HepG2 (cell line): ENCODE data around the gene PCBP4. TPM values are rescaled to one million over a fixed set of nuclear protein-coding genes. Genes with fewer than 3 reads are reported as not detected.

Experiments used
- ATAD3A ChIP-seq: sonication (generic); formaldehyde crosslinking; IDR thresholded peaks from 2 replicates; pipeline ENCODE4 v1.4.0; 2020; ENCODE audit warnings: missing genetic modification reagents
- ATF4 ChIP-seq, 2 experiments: fragments of 450-650 bp in 1 of 2; sonication (generic) in 1 of 2; formaldehyde crosslinking; IDR thresholded peaks; 2 replicates each; pipeline versions ENCODE4 v1.5.0 to v1.8.0; 2020 to 2022; ENCODE audit warnings: mild to moderate bottlenecking in 1 of 2, missing genetic modification reagents in 1 of 2
- ELF3 ChIP-seq: IDR thresholded peaks from 2 replicates; pipeline ENCODE4 v1.6.1; 2016; ENCODE audit warnings: missing genetic modification reagents, missing compliant biosample characterization
- ETS1 ChIP-seq: sonication (generic); formaldehyde crosslinking; IDR thresholded peaks from 2 replicates; pipeline ENCODE4 v1.4.0; 2020; ENCODE audit warnings: missing genetic modification reagents
- FOSL2 ChIP-seq: sonication (generic); formaldehyde crosslinking; IDR thresholded peaks from 2 replicates; pipeline ENCODE4 v1.4.0; 2020; ENCODE audit warnings: missing genetic modification reagents
- FOXO1 ChIP-seq: sonication (generic); formaldehyde crosslinking; IDR thresholded peaks from 2 replicates; pipeline ENCODE4 v1.4.0; 2020; ENCODE audit warnings: missing genetic modification reagents
- HHEX ChIP-seq: IDR thresholded peaks from 2 replicates; pipeline ENCODE4 v1.6.1; 2016; ENCODE audit warnings: control low read depth
- HNRNPLL ChIP-seq: fragments of 200-400 bp; formaldehyde crosslinking; IDR thresholded peaks from 2 replicates; pipeline ENCODE4 v1.6.1; 2017; ENCODE audit warnings: mild to moderate bottlenecking, low read depth, low read length; ENCODE audit not compliant: poor library complexity, severe bottlenecking
- MED1 ChIP-seq: sonication (generic); formaldehyde crosslinking; IDR thresholded peaks from 2 replicates; pipeline ENCODE4 v1.4.0; 2020; ENCODE audit warnings: missing genetic modification reagents
- MTERF4 ChIP-seq: sonication (generic); formaldehyde crosslinking; IDR thresholded peaks from 2 replicates; pipeline ENCODE4 v1.8.0; 2023; ENCODE audit warnings: mild to moderate bottlenecking, missing genetic modification reagents
- MXI1 ChIP-seq: IDR thresholded peaks from 3 replicates; pipeline ENCODE4 v1.6.1; 2012; ENCODE audit warnings: low read depth, low read length, inconsistent platforms, borderline replicate concordance
- SRSF1 ChIP-seq: fragments of 200-400 bp; formaldehyde crosslinking; optimal IDR thresholded peaks from 2 replicates; pipeline ENCODE3; 2017; ENCODE audit warnings: mild to moderate bottlenecking, low read depth, low read length, moderate library complexity
- TBX3 ChIP-seq: fragments of 450-650 bp; IDR thresholded peaks from 2 replicates; pipeline ENCODE4 v1.6.1; 2017; ENCODE audit warnings: antibody characterized with exemption, mild to moderate bottlenecking, inconsistent platforms, borderline replicate concordance
- THYN1 ChIP-seq: sonication (generic); formaldehyde crosslinking; IDR thresholded peaks from 2 replicates; pipeline ENCODE4 v1.8.1; 2023; ENCODE audit warnings: low read depth, mild to moderate bottlenecking, moderate library complexity, missing genetic modification reagents, borderline replicate concordance
- ZBTB7B ChIP-seq: sonication (generic); formaldehyde crosslinking; IDR thresholded peaks from 2 replicates; pipeline ENCODE4 v1.4.0; 2020; ENCODE audit warnings: missing genetic modification reagents
- ZNF101 ChIP-seq: sonication (generic); formaldehyde crosslinking; IDR thresholded peaks from 2 replicates; pipeline ENCODE4 v1.4.0; 2020; ENCODE audit warnings: mild to moderate bottlenecking, low read depth, missing genetic modification reagents, borderline replicate concordance
- ZNF484 ChIP-seq: sonication (generic); formaldehyde crosslinking; IDR thresholded peaks from 2 replicates; pipeline ENCODE4 v1.5.1; 2020; ENCODE audit warnings: mild to moderate bottlenecking, low read depth, missing genetic modification reagents, borderline replicate concordance
- ZNF556 ChIP-seq: sonication (generic); formaldehyde crosslinking; IDR thresholded peaks from 2 replicates; pipeline ENCODE4 v1.4.0; 2020; ENCODE audit warnings: mild to moderate bottlenecking, missing genetic modification reagents, borderline replicate concordance
- ZNF616 ChIP-seq: sonication (generic); formaldehyde crosslinking; IDR thresholded peaks from 2 replicates; pipeline ENCODE4 v1.5.0; 2020; ENCODE audit warnings: low read depth, mild to moderate bottlenecking, missing genetic modification reagents
- ZNF687 ChIP-seq: sonication (generic); formaldehyde crosslinking; IDR thresholded peaks from 2 replicates; pipeline ENCODE4 v1.5.1; 2020; ENCODE audit warnings: mild to moderate bottlenecking, missing genetic modification reagents, moderate library complexity
- ZNF800 ChIP-seq: sonication (generic); formaldehyde crosslinking; IDR thresholded peaks from 2 replicates; pipeline ENCODE4 v1.4.0; 2020; ENCODE audit warnings: missing genetic modification reagents
- ZSCAN25 ChIP-seq: sonication (generic); formaldehyde crosslinking; IDR thresholded peaks from 2 replicates; pipeline ENCODE4 v1.8.0; 2022; ENCODE audit warnings: mild to moderate bottlenecking, missing genetic modification reagents
- polyA plus RNA-seq, 8 experiments: library from polyadenylated mRNA; depleted of rRNA in 3 of 8; stranded (reverse) in 7 of 8; unstranded in 1 of 8; fragments of >200 nt; fragmentation: Illumina TruSeq in 4 of 8; extraction: Trizol in 4 of 8; gene quantifications; 2 replicates each; pipeline versions ENCODE4 v1.2.1 to v1.2.3, GENCODE V29; 2011 to 2016; ENCODE audit warnings: low read depth in 4 of 8, missing spikeins in 1 of 8, mixed read lengths in 1 of 8; ENCODE audit not compliant: insufficient read depth in 1 of 8
- total RNA-seq, 5 experiments: library from RNA; depleted of rRNA; stranded (reverse); fragments of >200 nt; fragmentation: Illumina TruSeq; extraction: Trizol; gene quantifications; 2 replicates each; pipeline ENCODE4 v1.2.3, GENCODE V29; 2016; ENCODE audit warnings: low read depth in 1 of 5

Gene PCBP4
- total and polyA plus RNA-seq, 2 of the 13 experiments (the other 11 are each of a cell fraction or from before 2014, with no cell fraction given), result 36.8 to 51.3 TPM

GRCh38 chr3:52004163-52004787 is 37.0 kb upstream of the PCBP4 start (continued):
- TF ChIP-seq ZNF101 (CRISPR knock-in tag) (no peak), HHEX (CRISPR knock-in tag) (no peak), MTERF4 (CRISPR knock-in tag) (no peak), MXI1 (no peak), FOXO1 (CRISPR knock-in tag) (no peak), ZNF556 (CRISPR knock-in tag) (no peak), ATF4 (CRISPR knock-in tag; IDR thresholded peaks at IDR 0.05) (no peak), THYN1 (CRISPR knock-in tag) (no peak), TBX3 (no peak), ZNF484 (CRISPR knock-in tag) (no peak), MED1 (no peak), ATAD3A (CRISPR knock-in tag) (no peak), ZSCAN25 (CRISPR knock-in tag) (no peak), FOSL2 (no peak), ELF3 (CRISPR knock-in tag) (no peak), ZNF800 (CRISPR knock-in tag) (no peak), ZNF687 (peak; percentile 37), ZBTB7B (peak; percentile 68; the same call in 1 of the 2 replicates), ETS1 (no peak), HNRNPLL (no peak), SRSF1 (no peak), ZNF616 (CRISPR knock-in tag) (no peak)
